Osteoblast (primary cell): ENCODE measurements around the gene CLDN15. TPM values are rescaled to one million over a fixed set of nuclear protein-coding genes. Genes with fewer than 3 reads are reported as not detected.

Source experiments
- DNase-seq: peaks from one replicate; pipeline ENCODE4 v3.0.0; 2011; ENCODE audit warnings: low spot score, mixed read lengths; ENCODE audit not compliant: insufficient read length; ENCODE audit errors: missing footprints
- H2AFZ ChIP-seq: 2 replicates; pipeline ENCODE4 v1.6.0; 2011; ENCODE audit warnings: mild to moderate bottlenecking, low read length
- H3K27ac ChIP-seq: 2 replicates; pipeline ENCODE4 v1.5.1; 2011; ENCODE audit warnings: mild to moderate bottlenecking, low read depth, low read length, moderate library complexity
- H3K27me3 ChIP-seq: 2 replicates; pipeline ENCODE4 v1.6.0; 2012; ENCODE audit warnings: mild to moderate bottlenecking, control low read depth, inconsistent platforms, low read length, moderate library complexity; ENCODE audit not compliant: insufficient read depth
- H3K36me3 ChIP-seq: 2 replicates; pipeline ENCODE4 v1.5.1; 2011; ENCODE audit warnings: mild to moderate bottlenecking, low read length, control low read depth, moderate library complexity; ENCODE audit not compliant: insufficient read depth
- H3K4me1 ChIP-seq: 2 replicates; pipeline ENCODE4 v1.5.1; 2011; ENCODE audit warnings: mild to moderate bottlenecking, low read length, control low read depth, moderate library complexity; ENCODE audit not compliant: insufficient read depth
- H3K4me2 ChIP-seq: 2 replicates; pipeline ENCODE4 v1.6.0; 2011; ENCODE audit warnings: mild to moderate bottlenecking, low read length; ENCODE audit not compliant: insufficient read depth
- H3K4me3 ChIP-seq: fragments of 200-600 bp; sonication (generic); 3 replicates; pipeline ENCODE4 v1.5.1; 2012; ENCODE audit warnings: mild to moderate bottlenecking, low read length, inconsistent platforms; ENCODE audit not compliant: insufficient read depth
- H3K79me2 ChIP-seq: 2 replicates; pipeline ENCODE4 v1.6.0; 2012; ENCODE audit warnings: mild to moderate bottlenecking, low read length, control low read depth, inconsistent platforms; ENCODE audit not compliant: insufficient read depth
- H3K9me3 ChIP-seq: 2 replicates; pipeline ENCODE4 v1.5.1; 2011; ENCODE audit warnings: low read depth, low read length, control low read depth
- H4K20me1 ChIP-seq: 2 replicates; pipeline ENCODE4 v1.6.0; 2012; ENCODE audit warnings: mild to moderate bottlenecking, low read length, control low read depth; ENCODE audit not compliant: insufficient read depth
- CTCF ChIP-seq: IDR thresholded peaks from 2 replicates; pipeline ENCODE4 v1.5.1; 2011; ENCODE audit warnings: mild to moderate bottlenecking, low read depth, low read length, moderate library complexity; ENCODE audit errors: extremely low read depth
- total RNA-seq: library from RNA; depleted of rRNA; stranded (reverse); fragments of >200 nt; gene quantifications from 2 replicates; pipeline ENCODE4 v1.2.3, GENCODE V29; 2012

CLDN15 gene
- total RNA-seq, 1 donor: 3.3 TPM

GRCh38 chr7:101212014-101212413 lies 25.6 kb downstream of the CLDN15 start:
- H3K36me3 ChIP-seq: peaks cover 37% of the 10 kb centered on the region
- no peaks in the 10 kb centered on the region for H3K9me3 ChIP-seq
- no peak overlapping the region for H2AFZ ChIP-seq
- H3K4me3 ChIP-seq: no peak overlapping the region
- DNase-seq: peak; percentile 84
- peaks cover 3% of the 10 kb centered on the region for H4K20me1 ChIP-seq
- H3K4me1 ChIP-seq: peaks cover 5% of the 10 kb centered on the region
- peaks cover 20% of the 10 kb centered on the region for H3K79me2 ChIP-seq
- no peak overlapping the region for H3K4me2 ChIP-seq
- H3K27me3 ChIP-seq: no peaks in the 10 kb centered on the region
- no peak overlapping the region for H3K27ac ChIP-seq
- no peak for TF ChIP-seq CTCF

- no peak for DNase-seq
- no peaks in the 10 kb centered on the region for H3K9me3 ChIP-seq
- H3K36me3 ChIP-seq: peaks cover 37% of the 10 kb centered on the region
- H3K4me1 ChIP-seq: peaks cover 3% of the 10 kb centered on the region
- H3K79me2 ChIP-seq: peaks cover 15% of the 10 kb centered on the region
- H3K27me3 ChIP-seq: no peaks in the 10 kb centered on the region
- H3K4me2 ChIP-seq: no peak overlapping the region
- H3K27ac ChIP-seq: no peak overlapping the region
- H2AFZ ChIP-seq: no peak overlapping the region
- peaks cover 3% of the 10 kb centered on the region for H4K20me1 ChIP-seq
- TF ChIP-seq CTCF: no peak
- no peak overlapping the region for H3K4me3 ChIP-seq
Measured at GRCh38 chr7:101211501-101211900, 26.1 kb downstream of the CLDN15 start.

- Histone ChIP-seq H4K20me1 (no peaks in the 10 kb centered on the region), H3K79me2 (peaks cover 4% of the 10 kb centered on the region), H2AFZ (no peak overlapping the region), H3K4me3 (no peak overlapping the region), H3K27ac (no peak overlapping the region), H3K9me3 (no peaks in the 10 kb centered on the region), H3K27me3 (no peaks in the 10 kb centered on the region), H3K4me1 (no peaks in the 10 kb centered on the region), H3K4me2 (no peak overlapping the region), H3K36me3 (peaks cover 35% of the 10 kb centered on the region)
- no peak for TF ChIP-seq CTCF
- peak; percentile 79 for DNase-seq
Measured at GRCh38 chr7:101210143-101210542, 27.5 kb downstream of the CLDN15 start.

- Histone ChIP-seq H3K27me3 (no peaks in the 10 kb centered on the region), H3K4me2 (no peak overlapping the region), H2AFZ (no peak overlapping the region), H3K36me3 (peaks cover 31% of the 10 kb centered on the region), H3K79me2 (no peaks in the 10 kb centered on the region), H3K4me1 (no peaks in the 10 kb centered on the region), H3K9me3 (no peaks in the 10 kb centered on the region), H3K27ac (no peak overlapping the region), H4K20me1 (no peaks in the 10 kb centered on the region), H3K4me3 (no peak overlapping the region)
- peak; percentile 32 for DNase-seq
- TF ChIP-seq CTCF: no peak
Measured at GRCh38 chr7:101208794-101209193, 28.8 kb downstream of the CLDN15 start.
